ENCODE results near the gene PYGO2.

DNA sequence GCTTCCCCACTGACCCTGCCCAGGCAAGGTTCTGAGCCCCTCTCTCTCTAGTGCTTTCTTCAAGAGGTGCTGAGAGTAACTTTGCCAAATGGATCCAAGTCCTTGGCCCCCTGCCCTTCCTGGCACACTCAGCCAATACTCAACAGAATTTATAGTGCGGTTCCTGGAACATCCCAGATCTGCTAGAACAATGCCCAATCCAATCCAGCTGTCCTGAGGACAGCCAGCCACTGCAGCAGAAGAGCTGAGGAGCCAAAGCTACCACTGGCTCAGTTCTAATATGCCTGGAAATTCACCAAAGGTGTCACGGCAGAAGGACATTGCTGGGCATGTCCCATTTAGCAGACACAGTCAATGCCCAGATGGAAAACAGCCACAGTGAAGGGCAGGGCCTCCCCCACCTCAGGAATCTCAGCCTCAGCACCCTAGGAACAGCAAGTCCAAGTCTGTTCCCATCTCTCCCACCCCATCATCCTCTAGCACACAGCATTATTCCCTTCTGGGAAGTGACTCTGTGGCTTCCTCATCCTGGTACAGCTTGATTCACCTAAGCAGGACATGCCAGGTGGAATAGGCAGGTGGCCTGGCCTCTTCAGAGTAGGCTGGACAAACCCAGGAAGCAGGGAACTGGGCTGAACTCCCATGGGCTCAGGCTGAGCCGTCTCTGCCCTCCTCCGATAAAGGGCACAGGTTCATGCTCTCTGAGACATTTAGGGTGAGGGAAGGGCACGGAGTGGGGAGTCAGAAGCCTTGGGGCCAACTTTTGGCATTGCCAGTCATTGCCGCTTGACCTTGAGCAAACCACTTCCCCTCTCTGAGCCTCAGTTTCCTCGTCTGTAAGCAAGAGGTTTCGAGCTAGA is 49.7 kb downstream of the PYGO2 start:
- TF ChIP-seq, protein P1, sequence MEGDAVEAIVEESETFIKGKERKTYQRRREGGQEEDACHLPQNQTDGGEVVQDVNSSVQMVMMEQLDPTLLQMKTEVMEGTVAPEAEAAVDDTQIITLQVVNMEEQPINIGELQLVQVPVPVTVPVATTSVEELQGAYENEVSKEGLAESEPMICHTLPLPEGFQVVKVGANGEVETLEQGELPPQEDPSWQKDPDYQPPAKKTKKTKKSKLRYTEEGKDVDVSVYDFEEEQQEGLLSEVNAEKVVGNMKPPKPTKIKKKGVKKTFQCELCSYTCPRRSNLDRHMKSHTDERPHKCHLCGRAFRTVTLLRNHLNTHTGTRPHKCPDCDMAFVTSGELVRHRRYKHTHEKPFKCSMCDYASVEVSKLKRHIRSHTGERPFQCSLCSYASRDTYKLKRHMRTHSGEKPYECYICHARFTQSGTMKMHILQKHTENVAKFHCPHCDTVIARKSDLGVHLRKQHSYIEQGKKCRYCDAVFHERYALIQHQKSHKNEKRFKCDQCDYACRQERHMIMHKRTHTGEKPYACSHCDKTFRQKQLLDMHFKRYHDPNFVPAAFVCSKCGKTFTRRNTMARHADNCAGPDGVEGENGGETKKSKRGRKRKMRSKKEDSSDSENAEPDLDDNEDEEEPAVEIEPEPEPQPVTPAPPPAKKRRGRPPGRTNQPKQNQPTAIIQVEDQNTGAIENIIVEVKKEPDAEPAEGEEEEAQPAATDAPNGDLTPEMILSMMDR (IDR thresholded peaks at IDR 0.05; ENCODE audit: insufficient read depth, low read length) = no peak
- no peak for TF ChIP-seq REST (IDR thresholded peaks at IDR 0.05; ENCODE audit: insufficient replicate concordance, low read depth)
- no peak for TF ChIP-seq GABPA (IDR thresholded peaks at IDR 0.05; ENCODE audit: low read depth)
